ENCODE measurements around the gene SORBS1.

Gene SORBS1

GRCh38 chr10:95520617-95521016 lies 40.6 kb downstream of the SORBS1 start:
- 95 to 100% methylated on average over 1 of the region's 1 CpG for WGBS, 2 experiments
- Histone ChIP-seq H3K9me3 (ENCODE audit: control insufficient read depth, low read length) (no peaks in the 10 kb centered on the region), H3K27me3 (ENCODE audit: control insufficient read depth, insufficient read depth, low read length, poor library complexity, severe bottlenecking) (no peaks in the 10 kb centered on the region), H3K27ac (ENCODE audit: insufficient read depth, low read depth, low read length, poor library complexity, severe bottlenecking) (no peak overlapping the region), H3K36me3 (ENCODE audit: control insufficient read depth, insufficient read depth, low read length) (no peaks in the 10 kb centered on the region), H3K4me1 (ENCODE audit: control insufficient read depth, insufficient read depth, low read length) (no peaks in the 10 kb centered on the region), H3K4me3 (ENCODE audit: insufficient read depth, low read depth, low read length) (no peak overlapping the region)

GRCh38 chr10:95518455-95519452 lies 42.4 kb downstream of the SORBS1 start:
- no peaks in the 10 kb centered on the region for H3K9me3 ChIP-seq (ENCODE audit: control insufficient read depth, low read length)
- no peaks in the 10 kb centered on the region for H3K4me1 ChIP-seq (ENCODE audit: control insufficient read depth, insufficient read depth, low read length)
- H3K36me3 ChIP-seq (ENCODE audit: control insufficient read depth, insufficient read depth, low read length), result no peaks in the 10 kb centered on the region
- H3K27ac ChIP-seq (ENCODE audit: insufficient read depth, low read depth, low read length, poor library complexity, severe bottlenecking), result no peak overlapping the region
- no peaks in the 10 kb centered on the region for H3K27me3 ChIP-seq (ENCODE audit: control insufficient read depth, insufficient read depth, low read length, poor library complexity, severe bottlenecking)
- H3K4me3 ChIP-seq (ENCODE audit: insufficient read depth, low read depth, low read length), result no peak overlapping the region
- WGBS, 2 experiments, result 79 to 85% methylated on average over 6 to 8 of the region's 8 CpGs

GRCh38 chr10:95517536-95518454 lies 43.4 kb downstream of the SORBS1 start:
- WGBS, 2 experiments, result 90 to 94% methylated on average over 4 to 5 of the region's 5 CpGs
- no peaks in the 10 kb centered on the region for H3K9me3 ChIP-seq (ENCODE audit: control insufficient read depth, low read length)
- H3K27me3 ChIP-seq (ENCODE audit: control insufficient read depth, insufficient read depth, low read length, poor library complexity, severe bottlenecking), result no peaks in the 10 kb centered on the region
- H3K4me1 ChIP-seq (ENCODE audit: control insufficient read depth, insufficient read depth, low read length), result no peaks in the 10 kb centered on the region
- no peak overlapping the region for H3K27ac ChIP-seq (ENCODE audit: insufficient read depth, low read depth, low read length, poor library complexity, severe bottlenecking)
- no peaks in the 10 kb centered on the region for H3K36me3 ChIP-seq (ENCODE audit: control insufficient read depth, insufficient read depth, low read length)
- H3K4me3 ChIP-seq (ENCODE audit: insufficient read depth, low read depth, low read length), result no peak overlapping the region

- H3K36me3 ChIP-seq (ENCODE audit: control insufficient read depth, insufficient read depth, low read length), result no peaks in the 10 kb centered on the region
- H3K4me3 ChIP-seq (ENCODE audit: insufficient read depth, low read depth, low read length), result no peak overlapping the region
- no peaks in the 10 kb centered on the region for H3K27me3 ChIP-seq (ENCODE audit: control insufficient read depth, insufficient read depth, low read length, poor library complexity, severe bottlenecking)
- H3K9me3 ChIP-seq (ENCODE audit: control insufficient read depth, low read length), result no peaks in the 10 kb centered on the region
- H3K27ac ChIP-seq (ENCODE audit: insufficient read depth, low read depth, low read length, poor library complexity, severe bottlenecking), result no peak overlapping the region
- no peaks in the 10 kb centered on the region for H3K4me1 ChIP-seq (ENCODE audit: control insufficient read depth, insufficient read depth, low read length)
- 91 to 95% methylated on average over 7 of the region's 7 CpGs for WGBS, 2 experiments
Observed at GRCh38 chr10:95516774-95517373, 44.3 kb downstream of the SORBS1 start.

GRCh38 chr10:95513941-95514392 lies 47.2 kb downstream of the SORBS1 start:
- Histone ChIP-seq H3K9me3 (ENCODE audit: control insufficient read depth, low read length) (no peaks in the 10 kb centered on the region), H3K4me3 (ENCODE audit: insufficient read depth, low read depth, low read length) (no peak overlapping the region), H3K4me1 (ENCODE audit: control insufficient read depth, insufficient read depth, low read length) (peaks cover 3% of the 10 kb centered on the region), H3K36me3 (ENCODE audit: control insufficient read depth, insufficient read depth, low read length) (no peaks in the 10 kb centered on the region), H3K27me3 (ENCODE audit: control insufficient read depth, insufficient read depth, low read length, poor library complexity, severe bottlenecking) (no peaks in the 10 kb centered on the region), H3K27ac (ENCODE audit: insufficient read depth, low read depth, low read length, poor library complexity, severe bottlenecking) (no peak overlapping the region)
- WGBS, 2 experiments, result 95 to 100% methylated on average over 2 of the region's 2 CpGs

GRCh38 chr10:95513008-95513589 lies 48.1 kb downstream of the SORBS1 start:
- H3K36me3 ChIP-seq (ENCODE audit: control insufficient read depth, insufficient read depth, low read length), result no peaks in the 10 kb centered on the region
- WGBS, 2 experiments, result 95 to 97% methylated on average over 11 of the region's 11 CpGs
- no peak overlapping the region for H3K27ac ChIP-seq (ENCODE audit: insufficient read depth, low read depth, low read length, poor library complexity, severe bottlenecking)

GRCh38 chr10:95511314-95511713 lies 49.9 kb downstream of the SORBS1 start:
- WGBS, 2 experiments, result 78% methylated on average over 6 of the region's 6 CpGs
- H3K9me3 ChIP-seq (ENCODE audit: control insufficient read depth, low read length), result no peaks in the 10 kb centered on the region
- no peak overlapping the region for H3K27ac ChIP-seq (ENCODE audit: insufficient read depth, low read depth, low read length, poor library complexity, severe bottlenecking)
- H3K4me1 ChIP-seq (ENCODE audit: control insufficient read depth, insufficient read depth, low read length), result peaks cover 10% of the 10 kb centered on the region
- H3K27me3 ChIP-seq (ENCODE audit: control insufficient read depth, insufficient read depth, low read length, poor library complexity, severe bottlenecking), result no peaks in the 10 kb centered on the region
- no peaks in the 10 kb centered on the region for H3K36me3 ChIP-seq (ENCODE audit: control insufficient read depth, insufficient read depth, low read length)
- H3K4me3 ChIP-seq (ENCODE audit: insufficient read depth, low read depth, low read length), result no peak overlapping the region

More at GRCh38 chr10:95513008-95513589, 48.1 kb downstream of the SORBS1 start:
- Histone ChIP-seq H3K27me3 (ENCODE audit: control insufficient read depth, insufficient read depth, low read length, poor library complexity, severe bottlenecking) (no peaks in the 10 kb centered on the region), H3K4me3 (ENCODE audit: insufficient read depth, low read depth, low read length) (no peak overlapping the region), H3K9me3 (ENCODE audit: control insufficient read depth, low read length) (no peaks in the 10 kb centered on the region), H3K4me1 (ENCODE audit: control insufficient read depth, insufficient read depth, low read length) (peaks cover 10% of the 10 kb centered on the region)

- no peak overlapping the region for H3K27ac ChIP-seq (ENCODE audit: insufficient read depth, low read depth, low read length, poor library complexity, severe bottlenecking)
- WGBS, 2 experiments, result 67% methylated on average over 1 of the region's 1 CpG; no CpG with 5 or more reads in 1 of the 2 experiments
Observed at GRCh38 chr10:95509251-95509650, 51.9 kb downstream of the SORBS1 start.

GRCh38 chr10:95508730-95509129 lies 52.4 kb downstream of the SORBS1 start:
- H3K9me3 ChIP-seq (ENCODE audit: control insufficient read depth, low read length), result no peaks in the 10 kb centered on the region
- H3K4me1 ChIP-seq (ENCODE audit: control insufficient read depth, insufficient read depth, low read length), result peaks cover 18% of the 10 kb centered on the region
- H3K27me3 ChIP-seq (ENCODE audit: control insufficient read depth, insufficient read depth, low read length, poor library complexity, severe bottlenecking), result no peaks in the 10 kb centered on the region
- 49 to 56% methylated on average over 3 of the region's 3 CpGs for WGBS, 2 experiments
- no peaks in the 10 kb centered on the region for H3K36me3 ChIP-seq (ENCODE audit: control insufficient read depth, insufficient read depth, low read length)
- H3K27ac ChIP-seq (ENCODE audit: insufficient read depth, low read depth, low read length, poor library complexity, severe bottlenecking), result no peak overlapping the region
- no peak overlapping the region for H3K4me3 ChIP-seq (ENCODE audit: insufficient read depth, low read depth, low read length)

More at GRCh38 chr10:95509251-95509650, 51.9 kb downstream of the SORBS1 start:
- Histone ChIP-seq H3K36me3 (ENCODE audit: control insufficient read depth, insufficient read depth, low read length) (no peaks in the 10 kb centered on the region), H3K9me3 (ENCODE audit: control insufficient read depth, low read length) (no peaks in the 10 kb centered on the region), H3K27me3 (ENCODE audit: control insufficient read depth, insufficient read depth, low read length, poor library complexity, severe bottlenecking) (no peaks in the 10 kb centered on the region), H3K4me3 (ENCODE audit: insufficient read depth, low read depth, low read length) (no peak overlapping the region), H3K4me1 (ENCODE audit: control insufficient read depth, insufficient read depth, low read length) (peaks cover 18% of the 10 kb centered on the region)
